ENCODE data around the gene LMTK2. TPM values are rescaled to one million over a fixed set of nuclear protein-coding genes. Genes with fewer than 3 reads are reported as not detected.

LMTK2 gene
- total and polyA plus RNA-seq, 2 donors (not counting 1 experiment from before 2014, with no cell fraction given): 4.9 to 13.1 TPM

- H3K4me3 ChIP-seq (ENCODE audit: control extremely low read depth in 1 of 5, extremely low read depth in 1 of 5, insufficient read depth in 1 of 5, low read depth in 2 of 5, low read length in 4 of 5): no peak overlapping the region
- H4K20me1 ChIP-seq (ENCODE audit: control insufficient read depth, insufficient read depth, low read length, poor library complexity, severe bottlenecking): no peaks in the 10 kb centered on the region
- ChIA-PET POLR2A (no interaction called here), CTCF (no interaction called here)
- Mint-ChIP-seq H3K27me3 (no peaks in the 10 kb centered on the region), H3K4me1 (peaks cover 23% of the 10 kb centered on the region), H3K4me3 (no peak overlapping the region), H3K27ac (no peak overlapping the region), H3K9me3 (ENCODE audit: insufficient read depth) (no peaks in the 10 kb centered on the region)
- H3K9ac ChIP-seq (ENCODE audit: low read length): no peak overlapping the region
- intact Hi-C loops (cut with micrococcal nuclease): loop anchor here (5.0 to 10.0 kb wide), 3 partner anchors 62 to 1140 kb away; partner anchors contain the start of genes SDHAF3 and TRRAP
- H3K27ac ChIP-seq (ENCODE audit: low read length in 2 of 2): no peak overlapping the region
- TF ChIP-seq EZH2 (IDR thresholded peaks at IDR 0.05; ENCODE audit: borderline replicate concordance, insufficient read depth, low read depth, low read length, poor library complexity, severe bottlenecking): no peak
- TF ChIP-seq, protein P1, sequence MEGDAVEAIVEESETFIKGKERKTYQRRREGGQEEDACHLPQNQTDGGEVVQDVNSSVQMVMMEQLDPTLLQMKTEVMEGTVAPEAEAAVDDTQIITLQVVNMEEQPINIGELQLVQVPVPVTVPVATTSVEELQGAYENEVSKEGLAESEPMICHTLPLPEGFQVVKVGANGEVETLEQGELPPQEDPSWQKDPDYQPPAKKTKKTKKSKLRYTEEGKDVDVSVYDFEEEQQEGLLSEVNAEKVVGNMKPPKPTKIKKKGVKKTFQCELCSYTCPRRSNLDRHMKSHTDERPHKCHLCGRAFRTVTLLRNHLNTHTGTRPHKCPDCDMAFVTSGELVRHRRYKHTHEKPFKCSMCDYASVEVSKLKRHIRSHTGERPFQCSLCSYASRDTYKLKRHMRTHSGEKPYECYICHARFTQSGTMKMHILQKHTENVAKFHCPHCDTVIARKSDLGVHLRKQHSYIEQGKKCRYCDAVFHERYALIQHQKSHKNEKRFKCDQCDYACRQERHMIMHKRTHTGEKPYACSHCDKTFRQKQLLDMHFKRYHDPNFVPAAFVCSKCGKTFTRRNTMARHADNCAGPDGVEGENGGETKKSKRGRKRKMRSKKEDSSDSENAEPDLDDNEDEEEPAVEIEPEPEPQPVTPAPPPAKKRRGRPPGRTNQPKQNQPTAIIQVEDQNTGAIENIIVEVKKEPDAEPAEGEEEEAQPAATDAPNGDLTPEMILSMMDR (IDR thresholded peaks at IDR 0.05): no peak
- peaks cover 0 to 9% of the 10 kb centered on the region in 2 experiments for H3K36me3 ChIP-seq (replicated peaks in 1 of 2; ENCODE audit: control extremely low read depth in 1 of 2, control insufficient read depth in 1 of 2, extremely low read depth in 1 of 2, insufficient read depth in 2 of 2, low read length in 1 of 2)
- ATAC-seq (ENCODE audit: low read depth) (no peak), DNase-seq (no peak)
- H3K4me1 ChIP-seq (ENCODE audit: control insufficient read depth in 2 of 2, insufficient read depth in 2 of 2, low read length in 2 of 2): peaks cover 17 to 29% of the 10 kb centered on the region in 2 donors
- H3K79me2 ChIP-seq (ENCODE audit: control insufficient read depth, insufficient read depth, low read length): peaks cover 29% of the 10 kb centered on the region
- WGBS (ENCODE audit: insufficient coverage): 92% methylated on average over 3 of the region's 11 CpGs
- H3K4me2 ChIP-seq (replicated peaks; ENCODE audit: low read depth, low read length, poor library complexity, severe bottlenecking): no peak overlapping the region
- H3K27me3 ChIP-seq (replicated peaks in 1 of 4; ENCODE audit: control extremely low read depth in 1 of 4, control insufficient read depth in 3 of 4, insufficient read depth in 4 of 4, low read length in 3 of 4): no peaks in the 10 kb centered on the region
- H2AFZ ChIP-seq (ENCODE audit: insufficient read depth, low read depth, low read length, poor library complexity, severe bottlenecking): no peak overlapping the region
- no peaks in the 10 kb centered on the region for H3K9me3 ChIP-seq (ENCODE audit: control extremely low read depth in 1 of 3, control insufficient read depth in 2 of 3, insufficient read depth in 1 of 3, low read length in 2 of 3)
These were observed 148.4 kb downstream of the LMTK2 start for GRCh38 chr7:98254951-98255610.

GRCh38 chr7:98256431-98256830, 149.8 kb downstream of the LMTK2 start:
- CTCF ChIA-PET: no interaction called here
- H4K20me1 ChIP-seq (ENCODE audit: control insufficient read depth, insufficient read depth, low read length, poor library complexity, severe bottlenecking): no peaks in the 10 kb centered on the region
- POLR2A ChIA-PET: no interaction called here
- H3K79me2 ChIP-seq (ENCODE audit: control insufficient read depth, insufficient read depth, low read length): peaks cover 24% of the 10 kb centered on the region
- DNase-seq: no peak
- no peak overlapping the region for H3K4me2 ChIP-seq (replicated peaks; ENCODE audit: low read depth, low read length, poor library complexity, severe bottlenecking)
- no peak overlapping the region for H3K27ac ChIP-seq (ENCODE audit: low read length in 2 of 2)
- TF ChIP-seq EZH2 (IDR thresholded peaks at IDR 0.05; ENCODE audit: borderline replicate concordance, insufficient read depth, low read depth, low read length, poor library complexity, severe bottlenecking): no peak
- TF ChIP-seq, protein P1 (IDR thresholded peaks at IDR 0.05): no peak
- H3K9me3 ChIP-seq (ENCODE audit: control extremely low read depth in 1 of 3, control insufficient read depth in 2 of 3, insufficient read depth in 1 of 3, low read length in 2 of 3): peaks cover 0 to 8% (median under 1%) of the 10 kb centered on the region in 3 donors
- no peak overlapping the region for H2AFZ ChIP-seq (ENCODE audit: insufficient read depth, low read depth, low read length, poor library complexity, severe bottlenecking)
- H3K4me1 ChIP-seq (ENCODE audit: control insufficient read depth in 2 of 2, insufficient read depth in 2 of 2, low read length in 2 of 2): peaks cover 5 to 16% of the 10 kb centered on the region in 2 donors
- H3K27me3 ChIP-seq (replicated peaks in 1 of 4; ENCODE audit: control extremely low read depth in 1 of 4, control insufficient read depth in 3 of 4, insufficient read depth in 4 of 4, low read length in 3 of 4): no peaks in the 10 kb centered on the region
- Mint-ChIP-seq H3K4me1 (peaks cover 12% of the 10 kb centered on the region), H3K4me3 (no peak overlapping the region), H3K9me3 (ENCODE audit: insufficient read depth) (no peaks in the 10 kb centered on the region), H3K27me3 (no peaks in the 10 kb centered on the region), H3K27ac (no peak overlapping the region)
- H3K9ac ChIP-seq (ENCODE audit: low read length): no peak overlapping the region
- H3K36me3 ChIP-seq (replicated peaks in 1 of 2; ENCODE audit: control extremely low read depth in 1 of 2, control insufficient read depth in 1 of 2, extremely low read depth in 1 of 2, insufficient read depth in 2 of 2, low read length in 1 of 2): peaks cover 0 to 15% of the 10 kb centered on the region in 2 experiments
- H3K4me3 ChIP-seq (ENCODE audit: control extremely low read depth in 1 of 5, extremely low read depth in 1 of 5, insufficient read depth in 1 of 5, low read depth in 2 of 5, low read length in 4 of 5): no peak overlapping the region
- WGBS (ENCODE audit: insufficient coverage): 100% methylated on average over 1 of the region's 7 CpGs
- intact Hi-C loops (cut with micrococcal nuclease): loop anchor here (10.0 kb wide), 1 partner anchor 1142 kb away; the partner anchor contains the start of gene SDHAF3
- no peak for ATAC-seq (ENCODE audit: low read depth)

All from B cell (primary cell).